GM13976 (cell line): Measurements from ENCODE around the gene MIOX.
A peak's percentile ranks its signal among the peaks of the same experiment; 100 is the strongest.

Experiments
- DNase-seq: peaks from one replicate; pipeline ENCODE4 v3.0.0; 2012; ENCODE audit warnings: low spot score
- CTCF ChIP-seq: IDR thresholded peaks from 2 replicates; pipeline ENCODE4 v1.5.1; 2012; ENCODE audit warnings: borderline replicate concordance, mild to moderate bottlenecking; ENCODE audit not compliant: insufficient read depth; ENCODE audit errors: extremely low read depth, missing control alignments, control extremely low read depth
- in situ Hi-C: fragments of 300-500 bp; cut with MboI; formaldehyde crosslinking; loops from one replicate; pipeline ENCODE4 v1.12.0; 2022; ENCODE audit warnings: low sequenced_read_pairs, mixed read lengths, inconsistent platforms; ENCODE audit not compliant: unreplicated experiment

MIOX gene

GRCh38 chr22:50489363-50490243 lies 2.9 kb downstream of the MIOX start:
- no peak for DNase-seq
- no peak for TF ChIP-seq CTCF
- in situ Hi-C loops: no loop called here

GRCh38 chr22:50490531-50491308 lies 4.1 kb downstream of the MIOX start:
- no peak for TF ChIP-seq CTCF
- DNase-seq: no peak
- in situ Hi-C loops: no loop called here

GRCh38 chr22:50497093-50497492 lies 10.4 kb downstream of the MIOX start:
- in situ Hi-C loops: no loop called here
- TF ChIP-seq CTCF: no peak
- no peak for DNase-seq

GRCh38 chr22:50498322-50498890 lies 11.7 kb downstream of the MIOX start:
- in situ Hi-C loops: no loop called here
- DNase-seq: peak; percentile 80
- TF ChIP-seq CTCF: peak; percentile 58

GRCh38 chr22:50500452-50500851 lies 13.8 kb downstream of the MIOX start:
- no peak for TF ChIP-seq CTCF
- no peak for DNase-seq
- in situ Hi-C loops: no loop called here

GRCh38 chr22:50502096-50502495 lies 15.4 kb downstream of the MIOX start:
- in situ Hi-C loops: no loop called here
- no peak for TF ChIP-seq CTCF
- no peak for DNase-seq
